ENCODE measurements around the gene FGGY.

Gene FGGY

DNA sequence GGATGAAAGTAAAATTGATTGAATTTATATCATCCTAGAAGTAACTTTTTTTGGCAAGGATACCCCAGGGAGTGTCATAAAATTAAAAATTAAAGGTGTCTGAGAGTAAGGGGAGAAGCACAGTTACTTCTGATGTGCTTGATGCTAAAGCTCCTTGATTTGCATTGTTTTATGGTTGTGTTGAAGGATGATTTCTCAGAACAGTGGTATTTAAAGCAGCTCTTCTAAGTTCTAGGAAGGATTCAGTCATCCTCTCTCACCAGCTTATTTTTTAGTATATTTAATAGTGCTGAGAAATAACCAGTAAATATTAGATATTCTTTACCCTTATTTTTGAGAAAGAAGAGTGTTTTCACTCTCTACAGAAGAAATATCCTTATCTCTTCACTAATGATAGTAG, 93.0 kb downstream of the FGGY start:
- Histone ChIP-seq H3K27ac (ENCODE audit: low read length) (no peak overlapping the region), H3K9me3 (ENCODE audit: control insufficient read depth in 2 of 2, low read length in 2 of 2) (no peaks in the 10 kb centered on the region), H3K9ac (ENCODE audit: low read length in 2 of 2) (no peak overlapping the region), H3K27me3 (ENCODE audit: control insufficient read depth in 1 of 2, insufficient read depth in 2 of 2, low read length in 2 of 2) (no peaks in the 10 kb centered on the region), H3K36me3 (ENCODE audit: control insufficient read depth in 2 of 2, insufficient read depth in 2 of 2, low read length in 2 of 2) (no peaks in the 10 kb centered on the region), H3K4me3 (ENCODE audit: low read length in 2 of 2) (no peak overlapping the region), H3K4me1 (ENCODE audit: control insufficient read depth, insufficient read depth, low read length) (peaks cover 24% of the 10 kb centered on the region)

DNA sequence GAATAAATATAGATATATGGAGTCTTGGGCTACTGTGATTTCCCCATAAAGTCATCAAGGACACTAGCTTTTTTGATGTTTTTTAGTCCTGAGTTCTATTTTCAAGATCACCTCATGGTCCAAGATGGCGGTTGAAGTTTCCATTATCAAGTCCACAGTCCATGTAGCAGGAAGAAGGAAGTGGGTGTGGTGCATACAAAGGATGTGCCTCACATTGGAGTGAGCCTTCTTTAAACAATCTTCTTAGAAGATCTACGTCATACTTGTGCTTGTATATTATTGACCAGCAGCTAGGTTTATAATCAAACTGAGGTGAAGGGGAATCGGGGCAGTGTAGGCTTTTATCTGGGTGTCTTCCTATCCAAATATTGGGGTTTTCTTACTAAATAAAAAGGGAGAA, 93.4 kb downstream of the FGGY start:
- Histone ChIP-seq H3K4me3 (ENCODE audit: low read length in 2 of 2) (no peak overlapping the region), H3K36me3 (ENCODE audit: control insufficient read depth in 2 of 2, insufficient read depth in 2 of 2, low read length in 2 of 2) (no peaks in the 10 kb centered on the region), H3K9ac (ENCODE audit: low read length in 2 of 2) (no peak overlapping the region), H3K27me3 (ENCODE audit: control insufficient read depth in 1 of 2, insufficient read depth in 2 of 2, low read length in 2 of 2) (no peaks in the 10 kb centered on the region), H3K27ac (ENCODE audit: low read length) (no peak overlapping the region), H3K4me1 (ENCODE audit: control insufficient read depth, insufficient read depth, low read length) (peaks cover 25% of the 10 kb centered on the region), H3K9me3 (ENCODE audit: control insufficient read depth in 2 of 2, low read length in 2 of 2) (no peaks in the 10 kb centered on the region)

- Histone ChIP-seq H3K4me1 (ENCODE audit: control insufficient read depth, insufficient read depth, low read length) (peaks cover 25% of the 10 kb centered on the region), H3K27ac (ENCODE audit: low read length) (peak overlapping the region; percentile 89), H3K36me3 (ENCODE audit: control insufficient read depth in 2 of 2, insufficient read depth in 2 of 2, low read length in 2 of 2) (no peaks in the 10 kb centered on the region), H3K27me3 (ENCODE audit: control insufficient read depth in 1 of 2, insufficient read depth in 2 of 2, low read length in 2 of 2) (no peaks in the 10 kb centered on the region), H3K9ac (ENCODE audit: low read length in 2 of 2) (no peak overlapping the region), H3K4me3 (ENCODE audit: low read length in 2 of 2) (no peak overlapping the region), H3K9me3 (ENCODE audit: control insufficient read depth in 2 of 2, low read length in 2 of 2) (no peaks in the 10 kb centered on the region)
These were observed 94.6 kb downstream of the FGGY start for GRCh38 chr1:59391212-59392179.

GRCh38 chr1:59393211-59394180, 96.6 kb downstream of the FGGY start:
- Histone ChIP-seq H3K27ac (ENCODE audit: low read length) (peak overlapping the region; percentile 89), H3K9ac (ENCODE audit: low read length in 2 of 2) (peak overlapping the region; percentile 58 to 71), H3K4me3 (ENCODE audit: low read length in 2 of 2) (peak overlapping the region; percentile 6 to 50), H3K36me3 (ENCODE audit: control insufficient read depth in 2 of 2, insufficient read depth in 2 of 2, low read length in 2 of 2) (no peaks in the 10 kb centered on the region), H3K27me3 (ENCODE audit: control insufficient read depth in 1 of 2, insufficient read depth in 2 of 2, low read length in 2 of 2) (no peaks in the 10 kb centered on the region), H3K4me1 (ENCODE audit: control insufficient read depth, insufficient read depth, low read length) (peaks cover 25% of the 10 kb centered on the region), H3K9me3 (ENCODE audit: control insufficient read depth in 2 of 2, low read length in 2 of 2) (no peaks in the 10 kb centered on the region)

DNA sequence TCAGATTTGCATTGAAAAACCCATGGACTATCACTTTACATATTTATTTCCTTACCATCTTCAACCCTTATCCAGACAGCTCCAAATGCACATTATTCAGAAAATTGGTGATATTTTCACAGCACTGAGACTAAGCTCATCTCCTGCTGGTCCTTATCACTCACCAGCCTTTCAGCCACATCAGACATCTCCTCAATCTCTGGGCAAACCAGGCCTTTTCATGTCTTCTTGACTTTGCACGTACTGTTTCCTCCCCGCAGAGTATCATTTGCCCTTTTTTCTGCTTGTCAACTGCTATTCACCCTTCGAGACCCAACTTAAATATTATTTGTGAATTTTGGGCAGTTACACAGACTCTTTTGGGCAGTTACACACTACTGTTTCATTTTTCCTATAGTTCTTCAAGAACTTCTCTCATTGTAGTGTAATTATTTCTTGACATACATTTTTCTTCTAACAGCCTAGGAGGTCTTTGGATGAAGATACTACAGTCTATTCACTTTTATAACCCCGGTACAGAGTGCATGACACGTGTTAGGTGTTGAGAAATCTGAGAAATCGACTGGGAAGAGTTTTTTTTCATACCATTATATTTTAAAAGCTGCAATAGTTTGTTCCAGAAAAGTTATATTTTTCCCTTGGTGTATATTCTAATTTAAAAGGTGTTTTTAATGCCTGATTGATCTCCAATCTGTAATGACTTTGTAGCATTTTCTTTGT, 98.0 kb downstream of the FGGY start:
- peaks cover 25% of the 10 kb centered on the region for H3K4me1 ChIP-seq (ENCODE audit: control insufficient read depth, insufficient read depth, low read length)
- H3K9ac ChIP-seq (ENCODE audit: low read length in 2 of 2): no peak overlapping the region
- H3K27ac ChIP-seq (ENCODE audit: low read length): peak overlapping the region; percentile 89
- H3K36me3 ChIP-seq (ENCODE audit: control insufficient read depth in 2 of 2, insufficient read depth in 2 of 2, low read length in 2 of 2): no peaks in the 10 kb centered on the region
- no peaks in the 10 kb centered on the region for H3K9me3 ChIP-seq (ENCODE audit: control insufficient read depth in 2 of 2, low read length in 2 of 2)
- H3K27me3 ChIP-seq (ENCODE audit: control insufficient read depth in 1 of 2, insufficient read depth in 2 of 2, low read length in 2 of 2): no peaks in the 10 kb centered on the region
- no peak overlapping the region for H3K4me3 ChIP-seq (ENCODE audit: low read length in 2 of 2)

DNA sequence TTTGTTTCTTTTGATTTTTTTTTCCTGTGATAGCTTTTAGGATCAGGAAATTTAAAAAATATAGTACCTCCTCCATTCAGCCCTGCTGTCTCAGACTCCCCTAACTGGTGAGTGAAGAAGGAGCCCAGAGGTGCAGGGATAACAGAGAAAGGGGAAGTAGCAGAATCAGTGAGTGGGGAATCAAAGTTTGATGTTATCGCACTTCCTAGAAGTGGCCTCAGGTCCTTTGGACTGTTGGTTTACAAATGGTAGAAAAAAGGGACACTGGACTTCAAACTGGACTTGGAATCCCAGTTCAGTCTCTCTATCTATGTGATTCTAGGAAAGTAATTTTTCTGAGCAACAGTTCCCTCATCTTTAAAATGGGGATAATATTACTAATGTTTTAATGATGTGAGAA, 99.5 kb downstream of the FGGY start:
- no peak overlapping the region for H3K27ac ChIP-seq (ENCODE audit: low read length)

GRCh38 chr1:59397139-59397858, 100.4 kb downstream of the FGGY start:
- peak overlapping the region; percentile 1 for H3K27ac ChIP-seq (ENCODE audit: low read length)
- H3K9me3 ChIP-seq (ENCODE audit: control insufficient read depth in 2 of 2, low read length in 2 of 2): no peaks in the 10 kb centered on the region
- no peaks in the 10 kb centered on the region for H3K36me3 ChIP-seq (ENCODE audit: control insufficient read depth in 2 of 2, insufficient read depth in 2 of 2, low read length in 2 of 2)
- no peak overlapping the region for H3K4me3 ChIP-seq (ENCODE audit: low read length in 2 of 2)
- no peaks in the 10 kb centered on the region for H3K27me3 ChIP-seq (ENCODE audit: control insufficient read depth in 1 of 2, insufficient read depth in 2 of 2, low read length in 2 of 2)
- H3K9ac ChIP-seq (ENCODE audit: low read length in 2 of 2): no peak overlapping the region
- H3K4me1 ChIP-seq (ENCODE audit: control insufficient read depth, insufficient read depth, low read length): peaks cover 19% of the 10 kb centered on the region

More for the DNA sequence above, 99.5 kb downstream of the FGGY start:
- Histone ChIP-seq H3K9ac (ENCODE audit: low read length in 2 of 2) (no peak overlapping the region), H3K4me1 (ENCODE audit: control insufficient read depth, insufficient read depth, low read length) (peaks cover 25% of the 10 kb centered on the region), H3K9me3 (ENCODE audit: control insufficient read depth in 2 of 2, low read length in 2 of 2) (no peaks in the 10 kb centered on the region), H3K27me3 (ENCODE audit: control insufficient read depth in 1 of 2, insufficient read depth in 2 of 2, low read length in 2 of 2) (no peaks in the 10 kb centered on the region), H3K4me3 (ENCODE audit: low read length in 2 of 2) (no peak overlapping the region), H3K36me3 (ENCODE audit: control insufficient read depth in 2 of 2, insufficient read depth in 2 of 2, low read length in 2 of 2) (no peaks in the 10 kb centered on the region)

GRCh38 chr1:59399642-59400041, 102.7 kb downstream of the FGGY start:
- H3K27me3 ChIP-seq (ENCODE audit: control insufficient read depth in 1 of 2, insufficient read depth in 2 of 2, low read length in 2 of 2): no peaks in the 10 kb centered on the region
- H3K27ac ChIP-seq (ENCODE audit: low read length): no peak overlapping the region
- no peak overlapping the region for H3K9ac ChIP-seq (ENCODE audit: low read length in 2 of 2)
- no peak overlapping the region for H3K4me3 ChIP-seq (ENCODE audit: low read length in 2 of 2)
- peaks cover 3% of the 10 kb centered on the region for H3K4me1 ChIP-seq (ENCODE audit: control insufficient read depth, insufficient read depth, low read length)
- no peaks in the 10 kb centered on the region for H3K36me3 ChIP-seq (ENCODE audit: control insufficient read depth in 2 of 2, insufficient read depth in 2 of 2, low read length in 2 of 2)
- no peaks in the 10 kb centered on the region for H3K9me3 ChIP-seq (ENCODE audit: control insufficient read depth in 2 of 2, low read length in 2 of 2)

- Histone ChIP-seq H3K27me3 (ENCODE audit: control insufficient read depth in 1 of 2, insufficient read depth in 2 of 2, low read length in 2 of 2) (no peaks in the 10 kb centered on the region), H3K9me3 (ENCODE audit: control insufficient read depth in 2 of 2, low read length in 2 of 2) (no peaks in the 10 kb centered on the region), H3K36me3 (ENCODE audit: control insufficient read depth in 2 of 2, insufficient read depth in 2 of 2, low read length in 2 of 2) (no peaks in the 10 kb centered on the region), H3K27ac (ENCODE audit: low read length) (no peak overlapping the region), H3K4me1 (ENCODE audit: control insufficient read depth, insufficient read depth, low read length) (no peaks in the 10 kb centered on the region), H3K9ac (ENCODE audit: low read length in 2 of 2) (no peak overlapping the region), H3K4me3 (ENCODE audit: low read length in 2 of 2) (no peak overlapping the region)
These were observed 104.7 kb downstream of the FGGY start for GRCh38 chr1:59401581-59401980.

- no peaks in the 10 kb centered on the region for H3K27me3 ChIP-seq (ENCODE audit: control insufficient read depth in 1 of 2, insufficient read depth in 2 of 2, low read length in 2 of 2)
- no peak overlapping the region for H3K4me3 ChIP-seq (ENCODE audit: low read length in 2 of 2)
- no peaks in the 10 kb centered on the region for H3K4me1 ChIP-seq (ENCODE audit: control insufficient read depth, insufficient read depth, low read length)
- no peak overlapping the region for H3K27ac ChIP-seq (ENCODE audit: low read length)
- H3K9me3 ChIP-seq (ENCODE audit: control insufficient read depth in 2 of 2, low read length in 2 of 2): no peaks in the 10 kb centered on the region
- no peaks in the 10 kb centered on the region for H3K36me3 ChIP-seq (ENCODE audit: control insufficient read depth in 2 of 2, insufficient read depth in 2 of 2, low read length in 2 of 2)
- H3K9ac ChIP-seq (ENCODE audit: low read length in 2 of 2): no peak overlapping the region
These were observed 107.9 kb downstream of the FGGY start for GRCh38 chr1:59404796-59405195.
